Right lobe of liver (tissue), 6 donors: ENCODE data around the gene CD151. TPM values are rescaled to one million over a fixed set of nuclear protein-coding genes. Genes with fewer than 3 reads are reported as not detected.

Experiments used
- ATAC-seq, 4 donors: fragments of 200-7000 bp; cut with Tn5 transposase; one replicate each; pipeline ENCODE4 v1.9.1; 2020; ENCODE audit warnings: mild to moderate bottlenecking in 4 of 4, moderate library complexity in 4 of 4
- DNase-seq, 3 donors: peaks; one replicate each; pipeline ENCODE4 v3.0.0-alpha.2; 2020
- H3K27ac ChIP-seq, 3 donors: fragments of 200-600 bp; one replicate each; pipeline ENCODE4 v1.8.0; 2022
- H3K27me3 ChIP-seq, 2 donors: fragments of 200-600 bp; one replicate each; pipeline ENCODE4 v1.8.0; 2022
- H3K36me3 ChIP-seq, 4 donors: fragments of 200-600 bp; sonication (generic) in 1 of 4; one replicate each; pipeline versions ENCODE4 v1.5.1 to v1.8.0; 2017 to 2022; ENCODE audit warnings: control low read depth in 1 of 4
- H3K4me1 ChIP-seq, 4 donors: fragments of 200-600 bp; sonication (generic) in 1 of 4; one replicate each; pipeline versions ENCODE4 v1.5.1 to v1.8.0; 2017 to 2022; ENCODE audit warnings: control low read depth in 1 of 4
- H3K4me3 ChIP-seq, 3 donors: fragments of 200-600 bp; one replicate each; pipeline ENCODE4 v1.8.0; 2022
- H3K9me3 ChIP-seq, 4 donors: fragments of 200-600 bp; sonication (generic) in 1 of 4; one replicate each; pipeline versions ENCODE4 v1.5.1 to v1.8.0; 2017 to 2022; ENCODE audit warnings: control low read depth in 1 of 4
- POLR2A ChIP-seq: fragments of 450-650 bp; IDR thresholded peaks from one replicate; pipeline ENCODE4 v1.6.1; 2017; ENCODE audit warnings: antibody characterized with exemption, mild to moderate bottlenecking
- WGBS: methylation state at CpG from one replicate; pipeline ENCODE4 v1.1.6; 2018; ENCODE audit warnings: low coverage, low lambda C conversion rate; ENCODE audit not compliant: insufficient coverage; ENCODE audit errors: missing lambda C conversion rate; 5-methylcytosine and 5-hydroxymethylcytosine counted together
- intact Hi-C, 2 donors: fragments of 100-400 bp; cut with DNase I; formaldehyde crosslinking; loops; one replicate each; pipeline versions ENCODE4 v1.11.2 to v1.14.1; 2022
- total RNA-seq, 6 experiments: library from RNA; depleted of rRNA in 2 of 6; stranded (reverse); fragments of >200 nt in 2 of 6; fragmentation: NEBNext Ultra II Directional in 3 of 6; extraction: Animal tissue kit (Norgen Biotek cat#: 25700) in 3 of 6; gene quantifications; one replicate each; pipeline versions ENCODE4 v1.1.0 to v1.2.4, GENCODE V29; 2016 to 2023
- TF ChIP-seq, protein P1 (sequence below), 4 donors: fragments of 200-600 bp in 3 of 4; fragments of 450-650 bp in 1 of 4; IDR thresholded peaks; one replicate each; pipeline versions ENCODE4 v1.5.1 to v1.8.0; 2016 to 2022; ENCODE audit warnings: antibody characterized with exemption in 4 of 4, mild to moderate bottlenecking in 2 of 4
- donor health status: DM: no; HTN: yes; CAD: no.
- donor health status: DM: no; HTN: no; CAD: no.
- donor health status: DM: no; HTN: no; CAD: no.
- donor health status: DM: no; HTN: yes; CAD: no.
- donor health status: DM: no; HTN: yes; CAD: no.

The CD151 gene
- total RNA-seq, 6 experiments from 2014 or later, result 70.8 to 156 (median 135) TPM

DNA sequence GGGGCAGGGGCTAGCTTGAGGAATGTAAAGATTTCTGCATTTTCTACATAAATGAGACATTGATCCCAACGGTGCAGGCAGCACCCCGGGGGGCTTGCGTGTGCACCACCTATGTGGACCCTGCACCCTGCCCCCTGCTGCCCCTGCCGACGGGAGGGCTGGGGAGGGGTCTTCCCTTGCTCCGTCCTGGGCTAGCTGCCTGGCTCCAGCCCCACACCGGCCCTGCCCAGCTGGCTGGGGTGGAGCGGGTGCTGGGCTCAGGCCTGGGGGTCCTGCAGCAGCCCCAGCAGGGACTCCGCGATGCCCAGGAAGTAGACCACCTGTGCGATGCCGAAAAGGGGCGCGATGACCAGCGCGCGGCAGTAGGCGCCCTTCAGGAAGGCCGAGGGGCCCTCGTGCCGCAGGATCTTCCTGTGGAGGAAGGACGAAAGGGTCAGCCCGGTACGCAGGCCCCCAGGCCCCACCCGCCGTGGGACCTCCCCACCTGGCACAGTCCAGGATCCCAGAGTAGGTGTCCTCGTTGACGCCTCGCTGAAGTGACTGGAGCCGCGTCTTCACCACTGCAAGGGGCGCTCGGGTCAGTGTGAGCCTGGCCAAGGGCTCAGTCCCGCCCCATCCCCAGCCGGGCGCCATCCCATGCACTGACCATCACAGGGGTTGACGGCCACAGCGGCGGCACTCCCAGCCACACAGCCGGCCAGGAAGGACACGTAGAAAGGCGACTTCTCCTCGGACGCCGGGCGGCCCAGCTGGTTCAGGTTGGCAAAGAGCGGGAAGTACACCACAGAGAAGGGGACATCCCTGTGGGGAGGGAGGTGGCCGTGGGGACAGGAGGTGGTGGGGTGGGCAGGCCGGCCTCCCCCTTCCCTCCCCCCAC, 40.9 kb upstream of the CD151 start:
- DNase-seq (peak in 1 of 3 donors; percentile 54), ATAC-seq (no peak)
- H3K9me3 ChIP-seq, result no peaks in the 10 kb centered on the region
- H3K27ac ChIP-seq, result no peak overlapping the region
- WGBS, result 84% methylated on average over 7 of the region's 49 CpGs
- peaks cover 0 to 5% (median 0%) of the 10 kb centered on the region in 4 donors for H3K36me3 ChIP-seq
- H3K4me1 ChIP-seq, result peaks cover 0 to 18% (median 6%) of the 10 kb centered on the region in 4 donors
- H3K27me3 ChIP-seq, result no peaks in the 10 kb centered on the region
- intact Hi-C loops, result no loop called here
- H3K4me3 ChIP-seq, result no peak overlapping the region
- TF ChIP-seq, protein P1, sequence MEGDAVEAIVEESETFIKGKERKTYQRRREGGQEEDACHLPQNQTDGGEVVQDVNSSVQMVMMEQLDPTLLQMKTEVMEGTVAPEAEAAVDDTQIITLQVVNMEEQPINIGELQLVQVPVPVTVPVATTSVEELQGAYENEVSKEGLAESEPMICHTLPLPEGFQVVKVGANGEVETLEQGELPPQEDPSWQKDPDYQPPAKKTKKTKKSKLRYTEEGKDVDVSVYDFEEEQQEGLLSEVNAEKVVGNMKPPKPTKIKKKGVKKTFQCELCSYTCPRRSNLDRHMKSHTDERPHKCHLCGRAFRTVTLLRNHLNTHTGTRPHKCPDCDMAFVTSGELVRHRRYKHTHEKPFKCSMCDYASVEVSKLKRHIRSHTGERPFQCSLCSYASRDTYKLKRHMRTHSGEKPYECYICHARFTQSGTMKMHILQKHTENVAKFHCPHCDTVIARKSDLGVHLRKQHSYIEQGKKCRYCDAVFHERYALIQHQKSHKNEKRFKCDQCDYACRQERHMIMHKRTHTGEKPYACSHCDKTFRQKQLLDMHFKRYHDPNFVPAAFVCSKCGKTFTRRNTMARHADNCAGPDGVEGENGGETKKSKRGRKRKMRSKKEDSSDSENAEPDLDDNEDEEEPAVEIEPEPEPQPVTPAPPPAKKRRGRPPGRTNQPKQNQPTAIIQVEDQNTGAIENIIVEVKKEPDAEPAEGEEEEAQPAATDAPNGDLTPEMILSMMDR (IDR thresholded peaks at IDR 0.05), result no peak
- TF ChIP-seq POLR2A, result no peak

DNA sequence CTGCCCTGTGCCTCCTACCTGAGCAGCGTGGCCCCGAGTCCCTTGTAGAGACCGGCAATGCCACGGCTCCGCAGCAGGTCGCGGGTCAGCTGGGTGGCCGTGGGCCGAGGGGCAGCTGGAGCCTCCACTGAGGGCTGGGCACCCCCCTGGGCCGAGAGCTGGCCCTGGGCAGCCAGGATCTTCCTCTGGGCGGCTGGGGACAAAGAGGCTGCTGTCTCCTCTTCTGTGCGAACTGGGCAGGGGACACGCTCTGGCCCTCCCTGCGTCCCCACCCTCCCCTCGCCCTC, 40.3 kb upstream of the CD151 start:
- no peaks in the 10 kb centered on the region for H3K27me3 ChIP-seq
- no peak for DNase-seq
- intact Hi-C loops, result no loop called here
- TF ChIP-seq, protein P1 (IDR thresholded peaks at IDR 0.05), result no peak
- TF ChIP-seq POLR2A, result no peak
- ATAC-seq, result no peak
- H3K4me3 ChIP-seq, result no peak overlapping the region
- no peaks in the 10 kb centered on the region for H3K9me3 ChIP-seq
- H3K4me1 ChIP-seq, result peaks cover 0 to 24% (median 10%) of the 10 kb centered on the region in 4 donors
- H3K27ac ChIP-seq, result no peak overlapping the region
- peaks cover 0 to 5% (median 0%) of the 10 kb centered on the region in 4 donors for H3K36me3 ChIP-seq
- no CpG with 5 or more reads among the region's 15 CpGs for WGBS

DNA sequence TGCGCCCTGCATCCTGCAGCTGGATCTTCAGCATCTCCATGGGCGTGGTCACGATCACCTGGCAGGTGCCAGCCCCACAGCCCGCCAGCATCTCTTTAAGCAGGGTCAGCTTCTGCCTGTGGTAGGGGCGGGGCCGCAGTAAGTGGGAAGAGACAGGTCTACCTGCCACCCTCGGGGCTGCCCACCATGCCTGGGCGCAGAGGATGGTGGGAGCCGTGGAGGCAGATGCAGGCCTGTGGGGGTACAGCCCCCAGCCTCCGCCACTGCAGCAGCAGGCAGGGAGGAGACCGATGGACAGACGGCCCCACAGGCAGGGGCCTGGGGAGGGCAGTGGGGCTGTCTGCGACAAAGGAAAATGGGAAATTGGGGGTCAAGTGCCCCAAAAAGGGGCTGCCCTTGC, 39.9 kb upstream of the CD151 start:
- H3K27me3 ChIP-seq, result no peaks in the 10 kb centered on the region
- peaks cover 0 to 5% (median 0%) of the 10 kb centered on the region in 4 donors for H3K36me3 ChIP-seq
- 100% methylated on average over 3 of the region's 13 CpGs for WGBS
- DNase-seq, result no peak
- TF ChIP-seq POLR2A, result no peak
- TF ChIP-seq, protein P1 (IDR thresholded peaks at IDR 0.05), result no peak
- H3K4me3 ChIP-seq, result no peak overlapping the region
- peaks cover 0 to 28% (median 11%) of the 10 kb centered on the region in 4 donors for H3K4me1 ChIP-seq
- no peaks in the 10 kb centered on the region for H3K9me3 ChIP-seq
- intact Hi-C loops, result no loop called here
- H3K27ac ChIP-seq, result no peak overlapping the region
- no peak for ATAC-seq

DNA sequence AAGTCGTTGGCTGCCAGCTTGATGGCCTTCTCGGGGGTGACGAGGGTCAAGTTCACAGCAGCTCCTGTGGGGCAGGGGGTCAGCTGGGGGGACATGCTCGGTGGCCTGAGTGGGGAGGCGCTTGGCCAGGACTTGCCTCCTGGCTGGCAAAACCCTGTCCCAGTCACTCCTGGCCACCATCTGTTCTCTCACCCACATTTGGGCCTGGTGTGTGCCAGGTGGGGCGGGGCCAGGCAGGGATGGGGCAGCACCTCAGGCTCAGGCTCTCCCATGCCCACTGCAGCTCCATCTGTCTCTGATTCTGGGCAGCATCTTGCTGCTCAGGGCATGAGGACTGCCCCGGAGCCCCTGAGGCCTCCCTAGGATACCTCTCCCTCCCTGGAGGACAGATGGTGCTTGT, 39.2 kb upstream of the CD151 start:
- DNase-seq, result peak in 1 of 3 donors; percentile 31
- Histone ChIP-seq H3K9me3 (no peaks in the 10 kb centered on the region), H3K27me3 (no peaks in the 10 kb centered on the region), H3K4me1 (peaks cover 0 to 32% (median 11%) of the 10 kb centered on the region in 4 donors), H3K36me3 (peaks cover 0 to 5% (median 0%) of the 10 kb centered on the region in 4 donors), H3K4me3 (no peak overlapping the region), H3K27ac (no peak overlapping the region)
- intact Hi-C loops, result no loop called here
- 70% methylated on average over 2 of the region's 7 CpGs for WGBS
- TF ChIP-seq, protein P1 (IDR thresholded peaks at IDR 0.05), result no peak
- ATAC-seq, result no peak
